Activated naive CD4-positive, alpha-beta T cell treated with anti-CD3 and anti-CD28 coated beads, Interleukin-2, amount 10 ng/mL, durations not matched to agents 7 days and 5 days (primary cell): ENCODE measurements around the gene OTOA.
"Not testable (repeated sequence)": the region's sequence is repeated elsewhere in the genome, so short reads cannot be mapped to it uniquely, and the experiment has no call there.

Experiments used
- CTCF ChIA-PET: fragments of 350-600 bp; sonication (Branson Sonifier 250); formaldehyde crosslinking; loops from one replicate; lab custom pipeline; 2021; ENCODE audit warnings: antibody characterized with exemption; lab: Charles Lee
- DNase-seq: peaks from one replicate; pipeline ENCODE4 v3.0.0-alpha.2; 2020
- H3K27ac Mint-ChIP-seq: one replicate; pipeline ENCODE4 v1.8.0; 2021; ENCODE audit warnings: mild to moderate bottlenecking, moderate library complexity, mixed read lengths
- H3K27me3 Mint-ChIP-seq: one replicate; pipeline ENCODE4 v1.8.0; 2021; ENCODE audit warnings: mild to moderate bottlenecking, mixed read lengths
- H3K36me3 Mint-ChIP-seq: one replicate; pipeline ENCODE4 v1.8.0; 2021; ENCODE audit warnings: mixed read lengths
- H3K4me1 Mint-ChIP-seq: one replicate; pipeline ENCODE4 v1.8.0; 2021; ENCODE audit warnings: mixed read lengths
- H3K4me3 Mint-ChIP-seq: one replicate; pipeline ENCODE4 v1.8.0; 2021; ENCODE audit warnings: mild to moderate bottlenecking, moderate library complexity, mixed read lengths
- H3K9me3 Mint-ChIP-seq: one replicate; pipeline ENCODE4 v1.8.0; 2021; ENCODE audit warnings: mixed read lengths

The OTOA gene

GRCh38 chr16:21703156-21703555 lies 39.4 kb downstream of the OTOA start:
- H3K4me1 Mint-ChIP-seq = no peaks in the 10 kb centered on the region
- H3K27ac Mint-ChIP-seq = no peak overlapping the region
- no peaks in the 10 kb centered on the region for H3K9me3 Mint-ChIP-seq
- CTCF ChIA-PET = no interaction called here
- DNase-seq = no peak
- H3K4me3 Mint-ChIP-seq = no peak overlapping the region
- peaks cover 5% of the 10 kb centered on the region for H3K27me3 Mint-ChIP-seq
- no peaks in the 10 kb centered on the region for H3K36me3 Mint-ChIP-seq

- Mint-ChIP-seq H3K27ac (no peak overlapping the region), H3K4me3 (no peak overlapping the region), H3K9me3 (no peaks in the 10 kb centered on the region), H3K36me3 (no peaks in the 10 kb centered on the region), H3K4me1 (peaks cover 4% of the 10 kb centered on the region), H3K27me3 (peaks cover 8% of the 10 kb centered on the region)
- DNase-seq = no peak
- CTCF ChIA-PET = interaction anchor here (6.6 kb wide), 1 partner anchor 47 kb away, joined by 59 read pairs; no protein-coding TSS in a partner anchor
Observed at GRCh38 chr16:21703589-21704174, 39.9 kb downstream of the OTOA start.

- Mint-ChIP-seq H3K27me3 (peaks cover 11% of the 10 kb centered on the region), H3K9me3 (no peaks in the 10 kb centered on the region), H3K27ac (no peak overlapping the region), H3K4me3 (no peak overlapping the region), H3K36me3 (no peaks in the 10 kb centered on the region), H3K4me1 (peaks cover 4% of the 10 kb centered on the region)
- DNase-seq = no peak
- CTCF ChIA-PET = interaction anchor here (6.6 kb wide), 1 partner anchor 47 kb away, joined by 59 read pairs; no protein-coding TSS in a partner anchor
Observed at GRCh38 chr16:21704266-21704665, 40.5 kb downstream of the OTOA start.

GRCh38 chr16:21704733-21705132 lies 41.0 kb downstream of the OTOA start:
- Mint-ChIP-seq H3K27me3 (peaks cover 14% of the 10 kb centered on the region), H3K27ac (no peak overlapping the region), H3K4me3 (no peak overlapping the region), H3K9me3 (no peaks in the 10 kb centered on the region), H3K36me3 (no peaks in the 10 kb centered on the region), H3K4me1 (peaks cover 4% of the 10 kb centered on the region)
- DNase-seq = no peak
- CTCF ChIA-PET = interaction anchor here (6.6 kb wide), 1 partner anchor 48 kb away, joined by 59 read pairs; no protein-coding TSS in a partner anchor

GRCh38 chr16:21708533-21709115 lies 44.9 kb downstream of the OTOA start:
- CTCF ChIA-PET = interaction anchor here (0.7 to 6.6 kb wide), 16 partner anchors 10 to 185 kb away, joined by 3 to 59 read pairs (median 4); no protein-coding TSS in a partner anchor
- peaks cover 5% of the 10 kb centered on the region for H3K4me1 Mint-ChIP-seq
- H3K36me3 Mint-ChIP-seq = no peaks in the 10 kb centered on the region
- no peak overlapping the region for H3K4me3 Mint-ChIP-seq
- DNase-seq = peak; percentile 89
- H3K27me3 Mint-ChIP-seq = peaks cover 24% of the 10 kb centered on the region
- H3K27ac Mint-ChIP-seq = no peak overlapping the region
- no peaks in the 10 kb centered on the region for H3K9me3 Mint-ChIP-seq

- Mint-ChIP-seq H3K4me1 (peaks cover 13% of the 10 kb centered on the region), H3K36me3 (no peaks in the 10 kb centered on the region), H3K9me3 (no peaks in the 10 kb centered on the region), H3K27me3 (peaks cover 30% of the 10 kb centered on the region), H3K27ac (no peak overlapping the region), H3K4me3 (no peak overlapping the region)
- DNase-seq = no peak
- CTCF ChIA-PET = interaction anchor here (0.7 to 2.6 kb wide), 8 partner anchors 15 to 128 kb away, joined by 3 to 7 read pairs (median 4); no protein-coding TSS in a partner anchor
Observed at GRCh38 chr16:21710938-21711337, 47.2 kb downstream of the OTOA start.

GRCh38 chr16:21713549-21714368 lies 50.0 kb downstream of the OTOA start:
- CTCF ChIA-PET = interaction anchor here (3.0 kb wide), 1 partner anchor 57 kb away, joined by 10 read pairs; no protein-coding TSS in a partner anchor
- Mint-ChIP-seq H3K9me3 (no peaks in the 10 kb centered on the region), H3K27ac (no peak overlapping the region), H3K4me1 (peaks cover 9% of the 10 kb centered on the region), H3K4me3 (no peak overlapping the region), H3K36me3 (no peaks in the 10 kb centered on the region), H3K27me3 (peaks cover 22% of the 10 kb centered on the region)
- DNase-seq = no peak

GRCh38 chr16:21714369-21714618 lies 50.5 kb downstream of the OTOA start:
- not testable (repeated sequence) for H3K36me3 Mint-ChIP-seq, H3K27ac Mint-ChIP-seq, H3K4me1 Mint-ChIP-seq, DNase-seq, H3K4me3 Mint-ChIP-seq, H3K9me3 Mint-ChIP-seq
- CTCF ChIA-PET = interaction anchor here (0.6 to 3.0 kb wide), 2 partner anchors 57 to 99 kb away, joined by 3 to 10 read pairs; no protein-coding TSS in a partner anchor
- H3K27me3 Mint-ChIP-seq = peaks cover 19% of the 10 kb centered on the region

GRCh38 chr16:21717608-21718007 lies 53.8 kb downstream of the OTOA start:
- no peak for DNase-seq
- H3K36me3 Mint-ChIP-seq = no peaks in the 10 kb centered on the region
- H3K4me1 Mint-ChIP-seq = peaks cover 9% of the 10 kb centered on the region
- H3K27ac Mint-ChIP-seq = no peak overlapping the region
- H3K27me3 Mint-ChIP-seq = peaks cover 11% of the 10 kb centered on the region
- no peaks in the 10 kb centered on the region for H3K9me3 Mint-ChIP-seq
- CTCF ChIA-PET = no interaction called here
- no peak overlapping the region for H3K4me3 Mint-ChIP-seq

- Mint-ChIP-seq H3K9me3 (peaks cover 2% of the 10 kb centered on the region), H3K27ac (no peak overlapping the region), H3K4me3 (no peak overlapping the region), H3K36me3 (no peaks in the 10 kb centered on the region), H3K4me1 (peaks cover 4% of the 10 kb centered on the region), H3K27me3 (peaks cover 16% of the 10 kb centered on the region)
- CTCF ChIA-PET = interaction anchor here (0.7 to 0.8 kb wide), 2 partner anchors 10 to 1384 kb away, joined by 5 to 6 read pairs; no protein-coding TSS in a partner anchor
- DNase-seq = no peak
Observed at GRCh38 chr16:21719283-21719682, 55.5 kb downstream of the OTOA start.

- H3K27ac Mint-ChIP-seq = no peak overlapping the region
- H3K36me3 Mint-ChIP-seq = no peaks in the 10 kb centered on the region
- peaks cover 2% of the 10 kb centered on the region for H3K9me3 Mint-ChIP-seq
- H3K4me3 Mint-ChIP-seq = no peak overlapping the region
- H3K4me1 Mint-ChIP-seq = peaks cover 3% of the 10 kb centered on the region
- peaks cover 19% of the 10 kb centered on the region for H3K27me3 Mint-ChIP-seq
- CTCF ChIA-PET = no interaction called here
- DNase-seq = no peak
Observed at GRCh38 chr16:21720533-21720932, 56.8 kb downstream of the OTOA start.

- Mint-ChIP-seq H3K27me3 (peaks cover 40% of the 10 kb centered on the region), H3K9me3 (peaks cover 2% of the 10 kb centered on the region), H3K27ac (no peak overlapping the region), H3K4me1 (peaks cover 9% of the 10 kb centered on the region), H3K4me3 (no peak overlapping the region), H3K36me3 (no peaks in the 10 kb centered on the region)
- CTCF ChIA-PET = no interaction called here
- DNase-seq = no peak
Observed at GRCh38 chr16:21722771-21723455, 59.1 kb downstream of the OTOA start.

GRCh38 chr16:21723532-21723931 lies 59.8 kb downstream of the OTOA start:
- DNase-seq = no peak
- Mint-ChIP-seq H3K4me1 (peaks cover 11% of the 10 kb centered on the region), H3K36me3 (no peaks in the 10 kb centered on the region), H3K9me3 (peaks cover 2% of the 10 kb centered on the region), H3K4me3 (no peak overlapping the region), H3K27me3 (peaks cover 46% of the 10 kb centered on the region), H3K27ac (no peak overlapping the region)
- CTCF ChIA-PET = no interaction called here

GRCh38 chr16:21727344-21727743 lies 63.6 kb downstream of the OTOA start:
- Mint-ChIP-seq H3K4me3 (no peak overlapping the region), H3K27ac (no peak overlapping the region), H3K9me3 (peaks cover 2% of the 10 kb centered on the region), H3K27me3 (peaks cover 52% of the 10 kb centered on the region), H3K4me1 (peaks cover 11% of the 10 kb centered on the region), H3K36me3 (no peaks in the 10 kb centered on the region)
- DNase-seq = no peak
- CTCF ChIA-PET = interaction anchor here (2.3 kb wide), 1 partner anchor 18 kb away, joined by 7 read pairs; no protein-coding TSS in a partner anchor
